Suprapubic skin (tissue), 4 donors: ENCODE results near the gene JAK1. TPM values are rescaled to one million over a fixed set of nuclear protein-coding genes. Genes with fewer than 3 reads are reported as not detected.
"Not testable (repeated sequence)": the region's sequence is repeated elsewhere in the genome, so short reads cannot be mapped to it uniquely, and the experiment has no call there.

ENCODE experiments used
- DNase-seq, 2 donors: peaks; one replicate each; pipeline ENCODE4 v3.0.0-alpha.2; 2019; ENCODE audit warnings: low spot score in 2 of 2
- H3K27ac ChIP-seq: fragments of 200-600 bp; sonication (generic); one replicate; pipeline ENCODE4 v1.5.1; 2019
- H3K27me3 ChIP-seq: fragments of 200-600 bp; sonication (generic); one replicate; pipeline ENCODE4 v1.5.1; 2019
- H3K36me3 ChIP-seq: fragments of 200-600 bp; sonication (generic); one replicate; pipeline ENCODE4 v1.5.1; 2019
- H3K4me1 ChIP-seq: fragments of 200-600 bp; sonication (generic); one replicate; pipeline ENCODE4 v1.5.1; 2019
- H3K4me3 ChIP-seq: fragments of 200-600 bp; sonication (generic); one replicate; pipeline ENCODE4 v1.5.1; 2019; ENCODE audit warnings: mild to moderate bottlenecking
- H3K9me3 ChIP-seq: fragments of 200-600 bp; sonication (generic); one replicate; pipeline ENCODE4 v1.5.1; 2019
- EP300 ChIP-seq: sonication (generic); formaldehyde crosslinking; IDR thresholded peaks from one replicate; pipeline ENCODE4 v1.6.1; 2017; ENCODE audit warnings: antibody characterized with exemption
- POLR2A ChIP-seq, 2 donors: fragments of 450-650 bp; IDR thresholded peaks; one replicate each; pipeline ENCODE4 v1.6.1; 2017; ENCODE audit warnings: antibody characterized with exemption in 2 of 2, mild to moderate bottlenecking in 2 of 2, moderate library complexity in 2 of 2
- POLR2AphosphoS5 ChIP-seq, 3 donors: sonication (generic); formaldehyde crosslinking; IDR thresholded peaks; one replicate each; pipeline ENCODE4 v1.6.1; 2017; ENCODE audit warnings: antibody characterized with exemption in 3 of 3
- WGBS: methylation state at CpG from one replicate; pipeline ENCODE4 v1.1.5; 2018; 5-methylcytosine and 5-hydroxymethylcytosine counted together
- total RNA-seq, 4 donors: library from RNA; depleted of rRNA; stranded (reverse); fragments of >200 nt; gene quantifications; one replicate each; pipeline ENCODE4 v1.1.0, GENCODE V29; 2016
- TF ChIP-seq, protein P1 (sequence below), 2 donors: fragments of 200-600 bp in 1 of 2; fragments of 450-650 bp in 1 of 2; sonication (generic) in 1 of 2; IDR thresholded peaks; one replicate each; pipeline ENCODE4 v1.5.1; 2016 to 2019; ENCODE audit warnings: antibody characterized with exemption in 2 of 2, mild to moderate bottlenecking in 1 of 2, moderate library complexity in 1 of 2

JAK1 gene
- total RNA-seq, 4 donors from 2014 or later = 99.0 to 169 (median 127) TPM

GRCh38 chr1:64922336-64922735 is 44.0 kb downstream of the JAK1 start:
- no peak overlapping the region for H3K27ac ChIP-seq
- TF ChIP-seq, protein P1, sequence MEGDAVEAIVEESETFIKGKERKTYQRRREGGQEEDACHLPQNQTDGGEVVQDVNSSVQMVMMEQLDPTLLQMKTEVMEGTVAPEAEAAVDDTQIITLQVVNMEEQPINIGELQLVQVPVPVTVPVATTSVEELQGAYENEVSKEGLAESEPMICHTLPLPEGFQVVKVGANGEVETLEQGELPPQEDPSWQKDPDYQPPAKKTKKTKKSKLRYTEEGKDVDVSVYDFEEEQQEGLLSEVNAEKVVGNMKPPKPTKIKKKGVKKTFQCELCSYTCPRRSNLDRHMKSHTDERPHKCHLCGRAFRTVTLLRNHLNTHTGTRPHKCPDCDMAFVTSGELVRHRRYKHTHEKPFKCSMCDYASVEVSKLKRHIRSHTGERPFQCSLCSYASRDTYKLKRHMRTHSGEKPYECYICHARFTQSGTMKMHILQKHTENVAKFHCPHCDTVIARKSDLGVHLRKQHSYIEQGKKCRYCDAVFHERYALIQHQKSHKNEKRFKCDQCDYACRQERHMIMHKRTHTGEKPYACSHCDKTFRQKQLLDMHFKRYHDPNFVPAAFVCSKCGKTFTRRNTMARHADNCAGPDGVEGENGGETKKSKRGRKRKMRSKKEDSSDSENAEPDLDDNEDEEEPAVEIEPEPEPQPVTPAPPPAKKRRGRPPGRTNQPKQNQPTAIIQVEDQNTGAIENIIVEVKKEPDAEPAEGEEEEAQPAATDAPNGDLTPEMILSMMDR (IDR thresholded peaks at IDR 0.05) = no peak
- no peak for TF ChIP-seq EP300
- no peak for TF ChIP-seq POLR2A (IDR thresholded peaks at IDR 0.05)
- no peak for TF ChIP-seq POLR2AphosphoS5 (IDR thresholded peaks at IDR 0.05)
- H3K4me1 ChIP-seq = peaks cover 55% of the 10 kb centered on the region
- H3K4me3 ChIP-seq = no peak overlapping the region
- no peaks in the 10 kb centered on the region for H3K27me3 ChIP-seq
- DNase-seq = no peak
- H3K36me3 ChIP-seq = no peaks in the 10 kb centered on the region
- WGBS = 36% methylated on average over 2 of the region's 2 CpGs
- H3K9me3 ChIP-seq = no peaks in the 10 kb centered on the region

DNA sequence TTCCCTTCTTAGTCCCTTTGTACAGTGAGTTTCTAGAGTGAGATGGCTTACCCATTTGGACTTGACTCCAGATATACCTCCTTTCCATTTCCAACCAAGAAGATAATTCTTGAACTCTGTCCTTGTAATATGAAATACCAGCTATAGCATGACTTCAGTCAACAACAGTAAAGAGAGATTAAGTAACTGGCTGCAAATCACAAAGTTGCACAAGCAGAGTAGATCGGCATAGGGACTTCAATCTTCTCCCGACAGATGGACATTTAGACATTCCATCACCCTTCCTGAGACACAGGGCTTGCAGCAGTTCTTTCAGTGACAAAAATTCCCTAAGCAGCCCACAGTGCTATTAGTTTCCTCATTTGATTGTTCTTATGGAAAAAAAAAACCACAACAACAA is 44.6 kb downstream of the JAK1 start:
- TF ChIP-seq EP300 (no peak), POLR2AphosphoS5 (IDR thresholded peaks at IDR 0.05) (no peak), POLR2A (IDR thresholded peaks at IDR 0.05) (no peak)
- TF ChIP-seq, protein P1 (IDR thresholded peaks at IDR 0.05) = no peak
- peaks cover 61% of the 10 kb centered on the region for H3K4me1 ChIP-seq
- no peaks in the 10 kb centered on the region for H3K36me3 ChIP-seq
- no peak overlapping the region for H3K4me3 ChIP-seq
- no peaks in the 10 kb centered on the region for H3K27me3 ChIP-seq
- 54% methylated on average over 2 of the region's 2 CpGs for WGBS
- H3K9me3 ChIP-seq = no peaks in the 10 kb centered on the region
- no peak for DNase-seq
- no peak overlapping the region for H3K27ac ChIP-seq

- 53% methylated on average over 3 of the region's 3 CpGs for WGBS
- H3K4me3 ChIP-seq = no peak overlapping the region
- no peak for DNase-seq
- TF ChIP-seq POLR2A (IDR thresholded peaks at IDR 0.05) (no peak), POLR2AphosphoS5 (IDR thresholded peaks at IDR 0.05) (no peak), EP300 (no peak)
- TF ChIP-seq, protein P1 (IDR thresholded peaks at IDR 0.05) = no peak
- no peaks in the 10 kb centered on the region for H3K36me3 ChIP-seq
- no peaks in the 10 kb centered on the region for H3K9me3 ChIP-seq
- peaks cover 64% of the 10 kb centered on the region for H3K4me1 ChIP-seq
- no peak overlapping the region for H3K27ac ChIP-seq
- H3K27me3 ChIP-seq = no peaks in the 10 kb centered on the region
These were observed 45.3 kb downstream of the JAK1 start for GRCh38 chr1:64920941-64921589.

- H3K9me3 ChIP-seq, DNase-seq, H3K27me3 ChIP-seq, H3K36me3 ChIP-seq, H3K27ac ChIP-seq, H3K4me3 ChIP-seq: not testable (repeated sequence)
- H3K4me1 ChIP-seq = peaks cover 70% of the 10 kb centered on the region
- 97% methylated on average over 7 of the region's 7 CpGs for WGBS
These were observed 47.2 kb downstream of the JAK1 start for GRCh38 chr1:64919120-64919519.

- H3K4me3 ChIP-seq = no peak overlapping the region
- no peaks in the 10 kb centered on the region for H3K9me3 ChIP-seq
- no peak for TF ChIP-seq POLR2A (IDR thresholded peaks at IDR 0.05)
- no peak for TF ChIP-seq POLR2AphosphoS5 (IDR thresholded peaks at IDR 0.05)
- TF ChIP-seq EP300 = no peak
- TF ChIP-seq, protein P1 (IDR thresholded peaks at IDR 0.05) = no peak
- H3K27me3 ChIP-seq = no peaks in the 10 kb centered on the region
- H3K36me3 ChIP-seq = no peaks in the 10 kb centered on the region
- H3K4me1 ChIP-seq = peaks cover 72% of the 10 kb centered on the region
- DNase-seq = no peak
- peak overlapping the region; percentile 53 for H3K27ac ChIP-seq
These were observed 48.4 kb downstream of the JAK1 start for GRCh38 chr1:64917907-64918306.
